Keratinocyte (primary cell): ENCODE measurements around the gene UNC79. TPM values are rescaled to one million over a fixed set of nuclear protein-coding genes. Genes with fewer than 3 reads are reported as not detected.

Experiments
- DNase-seq: peaks from one replicate; pipeline ENCODE4 v3.0.0-alpha.2; 2011; ENCODE audit warnings: low read depth, missing footprints, low spot score
- FAIRE-seq: peaks from 2 replicates; lab custom pipeline; 2011; peaks lifted over from hg19 to GRCh38; lab: Jason Lieb, UNC
- H2AFZ ChIP-seq: 2 replicates; pipeline ENCODE4 v1.6.0; 2012; ENCODE audit warnings: low read length, control low read depth, inconsistent platforms; ENCODE audit not compliant: control insufficient read depth
- H3K27ac ChIP-seq: 2 replicates; pipeline ENCODE4 v1.5.1; 2011; ENCODE audit warnings: low read length; ENCODE audit not compliant: control insufficient read depth, insufficient read depth
- H3K27me3 ChIP-seq: 3 replicates; pipeline ENCODE4 v1.6.0; 2011; ENCODE audit warnings: low read length; ENCODE audit not compliant: control insufficient read depth, insufficient read depth; ENCODE audit errors: extremely low read depth
- H3K36me3 ChIP-seq, 2 experiments: 2 replicates in 1 of 2; 3 replicates in 1 of 2; pipeline ENCODE4 v1.5.1; 2011; ENCODE audit warnings: low read length in 2 of 2, mild to moderate bottlenecking in 1 of 2; ENCODE audit not compliant: control insufficient read depth in 2 of 2, insufficient read depth in 2 of 2; ENCODE audit errors: extremely low read depth in 1 of 2
- H3K4me1 ChIP-seq: 3 replicates; pipeline ENCODE4 v1.5.1; 2011; ENCODE audit warnings: low read length; ENCODE audit not compliant: control insufficient read depth, insufficient read depth; ENCODE audit errors: extremely low read depth
- H3K4me2 ChIP-seq: 3 replicates; pipeline ENCODE4 v1.6.0; 2011; ENCODE audit warnings: low read depth, low read length; ENCODE audit not compliant: control insufficient read depth, insufficient read depth; ENCODE audit errors: extremely low read depth
- H3K4me3 ChIP-seq, 3 experiments: fragments of 200-600 bp in 1 of 3; sonication (generic) in 1 of 3; 2 replicates in 2 of 3; 3 replicates in 1 of 3; pipeline ENCODE4 v1.5.1; 2011 to 2016; ENCODE audit warnings: low read length in 3 of 3, mild to moderate bottlenecking in 3 of 3, control low read depth in 2 of 3, inconsistent platforms in 1 of 3, low read depth in 1 of 3, mixed read lengths in 1 of 3, mixed run types in 1 of 3, moderate library complexity in 1 of 3; ENCODE audit not compliant: control insufficient read depth in 2 of 3, insufficient read depth in 2 of 3; ENCODE audit errors: extremely low read depth in 1 of 3
- H3K79me2 ChIP-seq: 2 replicates; pipeline ENCODE4 v1.6.0; 2012; ENCODE audit warnings: low read length; ENCODE audit not compliant: control insufficient read depth, insufficient read depth
- H3K9ac ChIP-seq: 3 replicates; pipeline ENCODE4 v1.6.0; 2011; ENCODE audit warnings: low read length; ENCODE audit not compliant: control insufficient read depth, insufficient read depth; ENCODE audit errors: extremely low read depth
- H3K9me1 ChIP-seq: 3 replicates; pipeline ENCODE4 v1.6.0; 2011; ENCODE audit warnings: low read length; ENCODE audit not compliant: control insufficient read depth, insufficient read depth; ENCODE audit errors: extremely low read depth
- H3K9me3 ChIP-seq: 2 replicates; pipeline ENCODE4 v1.5.1; 2012; ENCODE audit warnings: low read depth, low read length; ENCODE audit not compliant: control insufficient read depth
- H4K20me1 ChIP-seq: 3 replicates; pipeline ENCODE4 v1.6.0; 2011; ENCODE audit warnings: low read length; ENCODE audit not compliant: control insufficient read depth, insufficient read depth; ENCODE audit errors: extremely low read depth
- EZH2 ChIP-seq: IDR thresholded peaks from one replicate; pipeline ENCODE4 v1.6.1; 2012; ENCODE audit warnings: inconsistent platforms, mild to moderate bottlenecking, low read length, moderate library complexity
- dilution Hi-C: fragments of 300-500 bp; cut with MboI; formaldehyde crosslinking; loops from one replicate; pipeline ENCODE4 v1.7.0; 2020; ENCODE audit warnings: low sequenced_read_pairs; ENCODE audit not compliant: extremely low pct_ligation_motif_present
- polyA plus RNA-seq, 5 experiments: library from polyadenylated mRNA; depleted of rRNA in 3 of 5; stranded (reverse) in 3 of 5; stranded (forward) in 1 of 5; unstranded in 1 of 5; fragments of >200 nt; gene quantifications; 1 replicate in 1 of 5; 2 replicates in 3 of 5; 3 replicates in 1 of 5; pipeline versions ENCODE4 v1.2.1 to v1.2.3, GENCODE V29; 2011 to 2012; ENCODE audit warnings: missing spikeins in 2 of 5, low read depth in 1 of 5, low replicate concordance in 1 of 5
- TF ChIP-seq, protein P1 (sequence below), 3 experiments: IDR thresholded peaks in 1 of 3; conservative IDR thresholded peaks in 1 of 3; optimal IDR thresholded peaks in 1 of 3; 2 replicates in 2 of 3; 3 replicates in 1 of 3; pipeline versions ENCODE3 to v1.5.1; 2011; ENCODE audit warnings: low read length in 3 of 3, mild to moderate bottlenecking in 3 of 3, moderate library complexity in 2 of 3, control low read depth in 1 of 3, inconsistent platforms in 1 of 3; ENCODE audit not compliant: insufficient read depth in 2 of 3; ENCODE audit errors: extremely low read depth in 1 of 3

UNC79 gene
- polyA plus RNA-seq, 1 donor (not counting 4 experiments of a cell fraction or from before 2014, with no cell fraction given) = 0.01 TPM

DNA sequence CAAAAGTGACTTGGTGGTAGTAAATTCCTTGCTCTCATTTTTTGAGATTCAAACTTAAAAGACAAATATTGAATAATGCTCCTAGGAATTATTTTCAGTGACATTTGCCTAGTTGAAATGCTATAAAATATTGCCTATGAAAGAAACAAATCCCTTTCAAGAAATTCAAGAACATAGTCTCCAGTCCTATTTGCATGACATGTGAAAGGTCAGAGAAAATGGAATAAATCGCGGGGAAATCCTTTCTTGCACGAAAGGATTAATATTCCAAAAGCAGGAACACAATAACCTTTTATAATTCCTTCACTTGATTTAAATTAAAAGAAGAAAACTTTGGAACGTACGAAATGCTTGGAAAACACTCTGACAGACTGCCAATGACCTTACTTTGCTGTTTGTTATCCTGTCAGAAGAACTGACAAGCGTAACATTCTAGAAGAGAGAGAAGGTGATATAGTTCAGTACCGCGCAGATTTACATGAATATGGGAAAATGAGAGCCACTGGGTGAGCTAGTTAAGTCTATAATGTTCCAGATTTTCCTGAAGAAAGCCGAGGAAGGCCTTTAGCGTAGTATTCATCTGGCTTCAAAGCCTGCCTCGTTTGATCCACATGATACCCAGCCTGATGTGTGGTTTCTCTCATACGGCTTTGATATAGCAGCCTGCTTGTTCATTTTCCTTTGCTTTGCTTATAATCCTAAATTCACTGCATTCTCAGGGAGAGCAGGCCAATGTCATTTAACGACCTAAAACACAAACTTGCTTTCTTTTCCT is 254.6 kb downstream of the UNC79 start:
- FAIRE-seq (no peak), DNase-seq (no peak)
- no peaks in the 10 kb centered on the region for H3K4me1 ChIP-seq
- H3K27ac ChIP-seq = no peak overlapping the region
- dilution Hi-C loops = no loop called here
- H3K36me3 ChIP-seq = no peaks in the 10 kb centered on the region
- H3K9me3 ChIP-seq = no peaks in the 10 kb centered on the region
- peaks cover 5% of the 10 kb centered on the region for H3K27me3 ChIP-seq
- TF ChIP-seq, protein P1, sequence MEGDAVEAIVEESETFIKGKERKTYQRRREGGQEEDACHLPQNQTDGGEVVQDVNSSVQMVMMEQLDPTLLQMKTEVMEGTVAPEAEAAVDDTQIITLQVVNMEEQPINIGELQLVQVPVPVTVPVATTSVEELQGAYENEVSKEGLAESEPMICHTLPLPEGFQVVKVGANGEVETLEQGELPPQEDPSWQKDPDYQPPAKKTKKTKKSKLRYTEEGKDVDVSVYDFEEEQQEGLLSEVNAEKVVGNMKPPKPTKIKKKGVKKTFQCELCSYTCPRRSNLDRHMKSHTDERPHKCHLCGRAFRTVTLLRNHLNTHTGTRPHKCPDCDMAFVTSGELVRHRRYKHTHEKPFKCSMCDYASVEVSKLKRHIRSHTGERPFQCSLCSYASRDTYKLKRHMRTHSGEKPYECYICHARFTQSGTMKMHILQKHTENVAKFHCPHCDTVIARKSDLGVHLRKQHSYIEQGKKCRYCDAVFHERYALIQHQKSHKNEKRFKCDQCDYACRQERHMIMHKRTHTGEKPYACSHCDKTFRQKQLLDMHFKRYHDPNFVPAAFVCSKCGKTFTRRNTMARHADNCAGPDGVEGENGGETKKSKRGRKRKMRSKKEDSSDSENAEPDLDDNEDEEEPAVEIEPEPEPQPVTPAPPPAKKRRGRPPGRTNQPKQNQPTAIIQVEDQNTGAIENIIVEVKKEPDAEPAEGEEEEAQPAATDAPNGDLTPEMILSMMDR (optimal IDR thresholded peaks at IDR 0.05 in 1 of 3, IDR thresholded peaks at IDR 0.05 in 1 of 3, conservative IDR thresholded peaks at IDR 0.05 in 1 of 3; ENCODE audit: extremely low read depth in 1 of 3, insufficient read depth in 2 of 3, low read length in 3 of 3) = no peak
- TF ChIP-seq EZH2 = no peak
- no peak overlapping the region for H2AFZ ChIP-seq
- H3K79me2 ChIP-seq = no peaks in the 10 kb centered on the region
- H3K4me3 ChIP-seq = no peak overlapping the region
- H3K4me2 ChIP-seq = no peak overlapping the region
- no peaks in the 10 kb centered on the region for H4K20me1 ChIP-seq
- H3K9ac ChIP-seq = no peak overlapping the region
- H3K9me1 ChIP-seq = no peaks in the 10 kb centered on the region

DNA sequence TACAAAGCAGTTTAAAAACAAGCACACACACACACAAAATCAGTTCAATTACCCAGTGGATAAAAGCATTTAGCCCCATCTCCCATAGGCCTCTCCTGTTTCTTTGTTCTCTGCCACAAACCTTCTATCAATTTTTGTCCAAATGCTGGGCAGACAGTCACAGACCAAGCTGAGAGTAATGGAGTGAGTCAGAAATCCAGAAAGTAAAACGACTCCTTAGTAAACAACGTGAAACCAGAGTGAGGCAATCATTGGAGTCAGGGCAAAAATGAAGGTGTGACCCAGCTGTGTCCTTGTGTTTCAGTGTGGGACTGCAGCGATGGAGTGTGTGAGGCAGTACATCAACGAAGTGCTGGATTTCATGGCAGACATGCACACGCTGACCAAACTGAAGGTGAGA is 255.5 kb downstream of the UNC79 start:
- dilution Hi-C loops = no loop called here

More for the DNA sequence above, 255.5 kb downstream of the UNC79 start:
- Histone ChIP-seq H3K9ac (no peak overlapping the region), H3K36me3 (no peaks in the 10 kb centered on the region), H4K20me1 (no peaks in the 10 kb centered on the region), H3K9me1 (no peaks in the 10 kb centered on the region), H3K4me2 (no peak overlapping the region), H3K4me3 (no peak overlapping the region), H2AFZ (no peak overlapping the region), H3K27me3 (peaks cover 5% of the 10 kb centered on the region), H3K9me3 (no peaks in the 10 kb centered on the region), H3K27ac (no peak overlapping the region), H3K79me2 (no peaks in the 10 kb centered on the region), H3K4me1 (no peaks in the 10 kb centered on the region)
- no peak for DNase-seq
- TF ChIP-seq, protein P1 (optimal IDR thresholded peaks at IDR 0.05 in 1 of 3, IDR thresholded peaks at IDR 0.05 in 1 of 3, conservative IDR thresholded peaks at IDR 0.05 in 1 of 3; ENCODE audit: extremely low read depth in 1 of 3, insufficient read depth in 2 of 3, low read length in 3 of 3) = no peak
- no peak for TF ChIP-seq EZH2
- no peak for FAIRE-seq
